H9 (cell line): ENCODE measurements around the gene CYB561D1. TPM values are rescaled to one million over a fixed set of nuclear protein-coding genes. Genes with fewer than 3 reads are reported as not detected.

ENCODE experiments used
- DNase-seq: peaks from one replicate; pipeline ENCODE4 v3.0.0-alpha.2; 2017
- H2AFZ ChIP-seq: one replicate; pipeline ENCODE4 v1.6.1; 2013; ENCODE audit warnings: mild to moderate bottlenecking, low read length, control low read depth, moderate library complexity
- H2AK5ac ChIP-seq: 2 replicates; pipeline ENCODE4 v1.6.1; 2013; ENCODE audit warnings: low read length, control low read depth, mixed read lengths; ENCODE audit not compliant: insufficient read length
- H2BK120ac ChIP-seq: one replicate; pipeline ENCODE4 v1.6.1; 2013; ENCODE audit warnings: low read depth, mild to moderate bottlenecking, low read length, control low read depth, inconsistent platforms; ENCODE audit not compliant: poor library complexity, severe bottlenecking
- H2BK12ac ChIP-seq: 2 replicates; pipeline ENCODE4 v1.6.1; 2013; ENCODE audit warnings: low read length, control low read depth, mixed read lengths, low read depth; ENCODE audit not compliant: insufficient read length
- H2BK15ac ChIP-seq: 2 replicates; pipeline ENCODE4 v1.6.1; 2013; ENCODE audit warnings: low read depth, low read length, control low read depth
- H2BK20ac ChIP-seq: one replicate; pipeline ENCODE4 v1.6.1; 2013; ENCODE audit warnings: low read depth, mild to moderate bottlenecking, low read length, control low read depth, inconsistent platforms; ENCODE audit not compliant: poor library complexity, severe bottlenecking
- H2BK5ac ChIP-seq: 2 replicates; pipeline ENCODE4 v1.6.1; 2013; ENCODE audit warnings: low read length, control low read depth, mixed read lengths; ENCODE audit not compliant: insufficient read length
- H3K14ac ChIP-seq: 2 replicates; pipeline ENCODE4 v1.6.1; 2013; ENCODE audit warnings: low read length, control low read depth; ENCODE audit not compliant: insufficient read depth
- H3K18ac ChIP-seq: 2 replicates; pipeline ENCODE4 v1.6.1; 2013; ENCODE audit warnings: low read depth, mild to moderate bottlenecking, mixed read lengths, low read length, control low read depth; ENCODE audit not compliant: insufficient read length
- H3K23ac ChIP-seq: 2 replicates; pipeline ENCODE4 v1.6.1; 2013; ENCODE audit warnings: low read length, control low read depth, mixed read lengths, low read depth; ENCODE audit not compliant: insufficient read length
- H3K23me2 ChIP-seq: 2 replicates; pipeline ENCODE4 v1.6.1; 2013; ENCODE audit warnings: low read depth, mild to moderate bottlenecking, mixed read lengths, low read length, control low read depth; ENCODE audit not compliant: insufficient read length, poor library complexity, severe bottlenecking
- H3K27ac ChIP-seq: 2 replicates; pipeline ENCODE4 v1.5.1; 2013; ENCODE audit warnings: low read length, control low read depth, mixed read lengths, low read depth; ENCODE audit not compliant: insufficient read length
- H3K27me3 ChIP-seq: 2 replicates; pipeline ENCODE4 v1.6.1; 2013; ENCODE audit warnings: low read length, control low read depth, inconsistent platforms; ENCODE audit not compliant: insufficient read depth
- H3K4ac ChIP-seq: 2 replicates; pipeline ENCODE4 v1.6.1; 2013; ENCODE audit warnings: low read depth, mild to moderate bottlenecking, control low read depth, inconsistent platforms, low read length, moderate library complexity
- H3K4me1 ChIP-seq: 2 replicates; pipeline ENCODE4 v1.6.1; 2013; ENCODE audit warnings: low read length, control low read depth, inconsistent platforms; ENCODE audit not compliant: insufficient read depth
- H3K4me2 ChIP-seq: 2 replicates; pipeline ENCODE4 v1.6.1; 2013; ENCODE audit warnings: low read length, control low read depth, mixed read lengths; ENCODE audit not compliant: insufficient read length, insufficient read depth
- H3K56ac ChIP-seq: 2 replicates; pipeline ENCODE4 v1.6.1; 2013; ENCODE audit warnings: low read depth, mild to moderate bottlenecking, mixed read lengths, low read length, control low read depth; ENCODE audit not compliant: insufficient read length
- H3K79me1 ChIP-seq: 2 replicates; pipeline ENCODE4 v1.6.1; 2013; ENCODE audit warnings: low read depth, mild to moderate bottlenecking, moderate library complexity, low read length, control low read depth, inconsistent platforms; ENCODE audit not compliant: insufficient read depth, poor library complexity, severe bottlenecking
- H3K79me2 ChIP-seq: 2 replicates; pipeline ENCODE4 v1.6.1; 2013; ENCODE audit warnings: low read length, control low read depth, inconsistent platforms; ENCODE audit not compliant: insufficient read depth
- H3K9ac ChIP-seq: 2 replicates; pipeline ENCODE4 v1.6.1; 2013; ENCODE audit warnings: low read length, control low read depth, mixed read lengths; ENCODE audit not compliant: insufficient read length; ENCODE audit errors: extremely low read depth
- H3K9me3 ChIP-seq: one replicate; pipeline ENCODE4 v1.6.1; 2013; ENCODE audit warnings: low read depth, low read length, inconsistent platforms; ENCODE audit not compliant: control insufficient read depth
- H3T11ph ChIP-seq: one replicate; pipeline ENCODE4 v1.6.1; 2013; ENCODE audit warnings: mild to moderate bottlenecking, low read length, control low read depth, inconsistent platforms
- H4K20me1 ChIP-seq: one replicate; pipeline ENCODE4 v1.6.1; 2013; ENCODE audit not compliant: control insufficient read depth, insufficient read length, insufficient read depth
- H4K5ac ChIP-seq: 2 replicates; pipeline ENCODE4 v1.6.1; 2013; ENCODE audit warnings: low read depth, mild to moderate bottlenecking, mixed read lengths, low read length, control low read depth; ENCODE audit not compliant: insufficient read length
- H4K8ac ChIP-seq: replicated peaks from 2 replicates; pipeline ENCODE4 v1.6.1; 2013; ENCODE audit warnings: low read length, control low read depth, mixed read lengths, low read depth; ENCODE audit not compliant: insufficient read length
- H4K91ac ChIP-seq: 2 replicates; pipeline ENCODE4 v1.6.1; 2013; ENCODE audit warnings: low read depth, mild to moderate bottlenecking, moderate library complexity, mixed read lengths, low read length, control low read depth; ENCODE audit not compliant: insufficient read length
- H3K27ac Mint-ChIP-seq, 3 experiments: 2 replicates in 2 of 3; 3 replicates in 1 of 3; pipeline ENCODE4 v1.8.0; 2020 to 2021; ENCODE audit warnings: mixed read lengths in 3 of 3, mild to moderate bottlenecking in 1 of 3, moderate library complexity in 1 of 3
- H3K27me3 Mint-ChIP-seq: 2 replicates; pipeline ENCODE4 v1.8.0; 2021; ENCODE audit warnings: low read depth, mild to moderate bottlenecking, moderate library complexity, mixed read lengths
- H3K36me3 Mint-ChIP-seq, 3 experiments: 2 replicates in 2 of 3; 3 replicates in 1 of 3; pipeline ENCODE4 v1.8.0; 2020 to 2021; ENCODE audit warnings: low read depth in 3 of 3, mixed read lengths in 3 of 3; ENCODE audit not compliant: insufficient read depth in 1 of 3
- H3K4me1 Mint-ChIP-seq, 2 experiments: 2 replicates each; pipeline ENCODE4 v1.8.0; 2020; ENCODE audit warnings: mixed read lengths in 2 of 2
- H3K4me3 Mint-ChIP-seq, 2 experiments: 2 replicates in 1 of 2; 3 replicates in 1 of 2; pipeline ENCODE4 v1.8.0; 2020 to 2021; ENCODE audit warnings: mild to moderate bottlenecking in 2 of 2, mixed read lengths in 2 of 2, moderate library complexity in 1 of 2
- H3K9me3 Mint-ChIP-seq, 2 experiments: 2 replicates in 1 of 2; 3 replicates in 1 of 2; pipeline ENCODE4 v1.8.0; 2020; ENCODE audit warnings: mild to moderate bottlenecking in 2 of 2, mixed read lengths in 2 of 2, moderate library complexity in 1 of 2
- CTCF ChIP-seq: fragments of 200-600 bp; sonication (generic); conservative IDR thresholded peaks from 3 replicates; pipeline ENCODE4 v1.8.0; 2021; ENCODE audit warnings: antibody characterized with exemption, mild to moderate bottlenecking
- WGBS: extraction: QIAGEN DNeasy Blood & Tissue Kit; methylation state at CpG from one replicate; pipeline ENCODE4 v1.1.7; 2013; ENCODE audit warnings: missing lambda C conversion rate, low lambda C conversion rate, mixed read lengths; ENCODE audit not compliant: insufficient read length; ENCODE audit errors: extremely low coverage; 5-methylcytosine and 5-hydroxymethylcytosine counted together
- total RNA-seq: library from RNA; stranded (reverse); gene quantifications from 2 replicates; pipeline ENCODE4 v1.2.1, GENCODE V29; 2021

Gene CYB561D1
- total RNA-seq, 1 experiment from 2014 or later = 6.5 TPM

GRCh38 chr1:109548321-109549267, 54.7 kb downstream of the CYB561D1 start, which contains the start of gene GNAI3:
Gene GNAI3 (plus strand): TSS chr1:109548615. CDS start chr1:109548721, 106 bp downstream.
- H3K23ac ChIP-seq = no peak within 1 kb of the TSS
- peak within 1 kb of the TSS; percentile 12 for H2BK5ac ChIP-seq
- H2BK20ac ChIP-seq = no peak within 1 kb of the TSS
- H4K20me1 ChIP-seq = no peaks in the 10 kb centered on the region
- Mint-ChIP-seq H3K36me3 (no peaks in the 10 kb centered on the region), H3K27ac (peak within 1 kb of the TSS; percentile 95 to 99 (median 96)), H3K9me3 (no peaks in the 10 kb centered on the region), H3K4me1 (peaks cover 32% of the 10 kb centered on the region in 2 experiments), H3K4me3 (peak within 1 kb of the TSS; percentile 92 to 99), H3K27me3 (peaks cover 3% of the 10 kb centered on the region; the same call in 1 of the 2 replicates)
- H3K18ac ChIP-seq = peak within 1 kb of the TSS; percentile 89
- H2BK12ac ChIP-seq = no peak within 1 kb of the TSS
- no peaks in the 10 kb centered on the region; the same call in 1 of the 2 replicates for H3K4me1 ChIP-seq
- peak within 1 kb of the TSS; percentile 79 for H3K14ac ChIP-seq
- no peak within 1 kb of the TSS for H2BK15ac ChIP-seq
- no peak within 1 kb of the TSS for H4K91ac ChIP-seq
- no peak within 1 kb of the TSS for H3K4ac ChIP-seq
- no peak within 1 kb of the TSS for H4K8ac ChIP-seq
- H3K27ac ChIP-seq = no peak within 1 kb of the TSS
- H3K79me1 ChIP-seq = no peaks in the 10 kb centered on the region
- H3K56ac ChIP-seq = no peak within 1 kb of the TSS
- no peaks in the 10 kb centered on the region for H3K27me3 ChIP-seq
- peaks cover 7% of the 10 kb centered on the region for H3K23me2 ChIP-seq
- no peak within 1 kb of the TSS for H3T11ph ChIP-seq
- H4K5ac ChIP-seq = peak within 1 kb of the TSS; percentile 56
- peak within 1 kb of the TSS; percentile 94 for H3K4me2 ChIP-seq
- no CpG with 5 or more reads among the region's 68 CpGs for WGBS
- no peak for TF ChIP-seq CTCF
- peak within 1 kb of the TSS; percentile 91 for H3K9ac ChIP-seq
- H2AK5ac ChIP-seq = no peak within 1 kb of the TSS
- peaks cover 18% of the 10 kb centered on the region; the same call in 1 of the 2 replicates for H3K79me2 ChIP-seq
- H3K9me3 ChIP-seq = no peaks in the 10 kb centered on the region
- H2BK120ac ChIP-seq = no peak within 1 kb of the TSS
- peak; percentile 95 for DNase-seq
- no peak within 1 kb of the TSS for H2AFZ ChIP-seq

Other genes with a start within 250 kb of the CYB561D1 start
- gene CELSR2, start 244.6 kb upstream of the CYB561D1 start, total RNA-seq = 26.7 and 29.2 TPM in 2 replicates
- gene PSRC1, start 210.9 kb upstream of the CYB561D1 start, total RNA-seq = 60.3 and 63.0 TPM in 2 replicates
- 0.59 and 1.1 TPM in 2 replicates for gene MYBPHL, start 187.1 kb upstream of the CYB561D1 start, total RNA-seq
- 41.5 and 47.9 TPM in 2 replicates for gene SORT1, start 96.2 kb upstream of the CYB561D1 start, total RNA-seq
- 133 and 136 TPM in 2 replicates for gene PSMA5, start 67.6 kb upstream of the CYB561D1 start, total RNA-seq
- gene SYPL2, start 27.5 kb upstream of the CYB561D1 start, total RNA-seq = 2.5 and 2.6 TPM in 2 replicates
- 17.3 TPM in 2 replicates for gene ATXN7L2, start 10.2 kb upstream of the CYB561D1 start, total RNA-seq
- 3.6 and 4.1 TPM in 2 replicates for gene AMIGO1, start 15.6 kb downstream of the CYB561D1 start, total RNA-seq
- 0.24 and 0.48 TPM in 2 replicates for gene GPR61, start 45.8 kb downstream of the CYB561D1 start, total RNA-seq
- 9.8 and 9.9 TPM in 2 replicates for gene GNAI3, start 54.5 kb downstream of the CYB561D1 start, total RNA-seq
- 0.20 TPM in 1 of 2 replicates, not detected in the other for gene GNAT2, start 125.5 kb downstream of the CYB561D1 start, total RNA-seq
- gene AMPD2, start 125.7 kb downstream of the CYB561D1 start, total RNA-seq = 63.0 and 65.1 TPM in 2 replicates
- 22.0 and 24.6 TPM in 2 replicates for gene GSTM4, start 162.0 kb downstream of the CYB561D1 start, total RNA-seq
- 14.9 and 15.3 TPM in 2 replicates for gene GSTM2, start 174.0 kb downstream of the CYB561D1 start, total RNA-seq
- 19.5 and 20.7 TPM in 2 replicates for gene GSTM1, start 193.7 kb downstream of the CYB561D1 start, total RNA-seq
- gene GSTM5, start 218.2 kb downstream of the CYB561D1 start, total RNA-seq = not detected in 2 replicates
- gene GSTM3, start 246.9 kb downstream of the CYB561D1 start, total RNA-seq = 2.7 and 3.5 TPM in 2 replicates